ENCODE data around the gene KLHL36. TPM values are rescaled to one million over a fixed set of nuclear protein-coding genes. Genes with fewer than 3 reads are reported as not detected.
A peak's percentile ranks its signal among the peaks of the same experiment; 100 is the strongest.

The KLHL36 gene
- total and polyA plus RNA-seq, 9 of the 15 experiments (the other 6 are each of a cell fraction or from before 2014, with no cell fraction given) = 2.1 to 51.2 (median 18.5) TPM

- TF ChIP-seq BCL6 (CRISPR knock-in tag; IDR thresholded peaks at IDR 0.05) (no peak), ZNF717 (CRISPR knock-in tag; IDR thresholded peaks at IDR 0.05) (no peak), POLR2G (IDR thresholded peaks at IDR 0.05; ENCODE audit: low read depth, low read length) (no peak), ZNF668 (CRISPR knock-in tag; IDR thresholded peaks at IDR 0.05) (no peak), FIP1L1 (IDR thresholded peaks at IDR 0.05; ENCODE audit: low read depth, low read length, poor library complexity, severe bottlenecking) (no peak), MTF1 (CRISPR knock-in tag; IDR thresholded peaks at IDR 0.05; ENCODE audit: borderline replicate concordance) (no peak), SMARCC2 (IDR thresholded peaks at IDR 0.05; ENCODE audit: low read depth) (no peak), ZBTB9 (CRISPR knock-in tag; IDR thresholded peaks at IDR 0.05) (no peak), BRCA1 (IDR thresholded peaks at IDR 0.05) (no peak), BRCA1 (CRISPR knock-in tag; IDR thresholded peaks at IDR 0.05) (no peak), SUPT5H (IDR thresholded peaks at IDR 0.05) (no peak), RERE (CRISPR knock-in tag; IDR thresholded peaks at IDR 0.05; ENCODE audit: borderline replicate concordance) (no peak), KLF6 (CRISPR knock-in tag; IDR thresholded peaks at IDR 0.05; ENCODE audit: borderline replicate concordance) (no peak), ATF1 (CRISPR knock-in tag; IDR thresholded peaks at IDR 0.05) (no peak), ATF1 (tag; IDR thresholded peaks at IDR 0.05) (peak; percentile 48), NFE2L1 (tag; IDR thresholded peaks at IDR 0.05; ENCODE audit: borderline replicate concordance, low read depth) (no peak), ZBTB12 (CRISPR knock-in tag; IDR thresholded peaks at IDR 0.05) (no peak), CBX5 (IDR thresholded peaks at IDR 0.05; ENCODE audit: borderline replicate concordance, low read depth) (no peak), GMEB1 (CRISPR knock-in tag; IDR thresholded peaks at IDR 0.05) (no peak), KLF1 (tag; IDR thresholded peaks at IDR 0.05) (0 out of 2 replicates have a peak, but pooled peaks have one; percentile 42), SMAD4 (CRISPR knock-in tag; conservative IDR thresholded peaks at IDR 0.05) (peak; percentile 88), PTBP1 (IDR thresholded peaks at IDR 0.05; ENCODE audit: low read depth, low read length) (no peak)
These were observed 40.6 kb upstream of the KLHL36 start (continued) for GRCh38 chr16:84607694-84608093.
